ENCODE measurements around the gene MECP2.

The MECP2 gene

GRCh38 chrX:154019633-154020528 is 77.6 kb downstream of the MECP2 start, which contains the start of gene IRAK1:
Gene IRAK1, minus strand, starts transcription at chrX:154019902. Its CDS starts 90 bp downstream, at chrX:154019812.
- Histone ChIP-seq H3K36me3 (ENCODE audit: control insufficient read depth in 1 of 2, insufficient read depth in 2 of 2, low read length in 2 of 2) (peaks cover 0 to 19% of the 10 kb centered on the region in 2 donors), H3K27me3 (ENCODE audit: low read depth, low read length) (no peaks in the 10 kb centered on the region), H3K27ac (ENCODE audit: low read length) (peak within 1 kb of the TSS; percentile 63)

GRCh38 chrX:154019061-154019621 is 78.4 kb downstream of the MECP2 start:
- Histone ChIP-seq H3K27me3 (ENCODE audit: low read depth, low read length) (no peaks in the 10 kb centered on the region), H3K4me3 (ENCODE audit: low read depth in 1 of 2, low read length in 2 of 2) (peak overlapping the region; percentile 54 to 68), H3K9me3 (ENCODE audit: control insufficient read depth in 1 of 2, low read length in 2 of 2) (no peaks in the 10 kb centered on the region), H3K36me3 (ENCODE audit: control insufficient read depth in 1 of 2, insufficient read depth in 2 of 2, low read length in 2 of 2) (peaks cover 0 to 19% of the 10 kb centered on the region in 2 donors), H3K4me1 (ENCODE audit: control insufficient read depth in 1 of 2, insufficient read depth in 2 of 2, low read length in 2 of 2) (peaks cover 0 to 31% of the 10 kb centered on the region in 2 donors), H3K27ac (ENCODE audit: low read length) (peak overlapping the region; percentile 39)

More at GRCh38 chrX:154019633-154020528, 77.6 kb downstream of the MECP2 start, which contains the start of gene IRAK1:
- Histone ChIP-seq H3K4me1 (ENCODE audit: control insufficient read depth in 1 of 2, insufficient read depth in 2 of 2, low read length in 2 of 2) (peaks cover 0 to 31% of the 10 kb centered on the region in 2 donors), H3K4me3 (ENCODE audit: low read depth in 1 of 2, low read length in 2 of 2) (peak within 1 kb of the TSS; percentile 54 to 68), H3K9me3 (ENCODE audit: control insufficient read depth in 1 of 2, low read length in 2 of 2) (no peaks in the 10 kb centered on the region)

- H3K27ac ChIP-seq (ENCODE audit: low read length), result peak overlapping the region; percentile 39
- H3K27me3 ChIP-seq (ENCODE audit: low read depth, low read length), result no peaks in the 10 kb centered on the region
- no peaks in the 10 kb centered on the region for H3K9me3 ChIP-seq (ENCODE audit: control insufficient read depth in 1 of 2, low read length in 2 of 2)
- peak overlapping the region; percentile 54 to 68 for H3K4me3 ChIP-seq (ENCODE audit: low read depth in 1 of 2, low read length in 2 of 2)
- peaks cover 0 to 36% of the 10 kb centered on the region in 2 donors for H3K4me1 ChIP-seq (ENCODE audit: control insufficient read depth in 1 of 2, insufficient read depth in 2 of 2, low read length in 2 of 2)
- H3K36me3 ChIP-seq (ENCODE audit: control insufficient read depth in 1 of 2, insufficient read depth in 2 of 2, low read length in 2 of 2), result peaks cover 0 to 19% of the 10 kb centered on the region in 2 donors
These were observed 78.9 kb downstream of the MECP2 start for GRCh38 chrX:154018518-154019060.

- H3K4me3 ChIP-seq (ENCODE audit: low read depth in 1 of 2, low read length in 2 of 2), result no peak overlapping the region
These were observed 79.6 kb downstream of the MECP2 start for GRCh38 chrX:154017766-154018517.

GRCh38 chrX:154016366-154017076 is 81.0 kb downstream of the MECP2 start:
- Histone ChIP-seq H3K4me3 (ENCODE audit: low read depth in 1 of 2, low read length in 2 of 2) (no peak overlapping the region), H3K27me3 (ENCODE audit: low read depth, low read length) (no peaks in the 10 kb centered on the region), H3K9me3 (ENCODE audit: control insufficient read depth in 1 of 2, low read length in 2 of 2) (no peaks in the 10 kb centered on the region), H3K27ac (ENCODE audit: low read length) (no peak overlapping the region), H3K4me1 (ENCODE audit: control insufficient read depth in 1 of 2, insufficient read depth in 2 of 2, low read length in 2 of 2) (peaks cover 0 to 29% of the 10 kb centered on the region in 2 donors), H3K36me3 (ENCODE audit: control insufficient read depth in 1 of 2, insufficient read depth in 2 of 2, low read length in 2 of 2) (peaks cover 0 to 19% of the 10 kb centered on the region in 2 donors)

More at GRCh38 chrX:154017766-154018517, 79.6 kb downstream of the MECP2 start:
- no peak overlapping the region for H3K27ac ChIP-seq (ENCODE audit: low read length)
- H3K4me1 ChIP-seq (ENCODE audit: control insufficient read depth in 1 of 2, insufficient read depth in 2 of 2, low read length in 2 of 2), result peaks cover 0 to 39% of the 10 kb centered on the region in 2 donors
- H3K27me3 ChIP-seq (ENCODE audit: low read depth, low read length), result no peaks in the 10 kb centered on the region
- H3K9me3 ChIP-seq (ENCODE audit: control insufficient read depth in 1 of 2, low read length in 2 of 2), result no peaks in the 10 kb centered on the region
- peaks cover 0 to 19% of the 10 kb centered on the region in 2 donors for H3K36me3 ChIP-seq (ENCODE audit: control insufficient read depth in 1 of 2, insufficient read depth in 2 of 2, low read length in 2 of 2)

- H3K4me1 ChIP-seq (ENCODE audit: control insufficient read depth in 1 of 2, insufficient read depth in 2 of 2, low read length in 2 of 2), result peaks cover 0 to 21% of the 10 kb centered on the region in 2 donors
These were observed 81.8 kb downstream of the MECP2 start for GRCh38 chrX:154015581-154016264.

GRCh38 chrX:154014429-154015380 is 82.8 kb downstream of the MECP2 start:
- H3K4me1 ChIP-seq (ENCODE audit: control insufficient read depth in 1 of 2, insufficient read depth in 2 of 2, low read length in 2 of 2), result peaks cover 0 to 19% of the 10 kb centered on the region in 2 donors
- H3K36me3 ChIP-seq (ENCODE audit: control insufficient read depth in 1 of 2, insufficient read depth in 2 of 2, low read length in 2 of 2), result peaks cover 0 to 19% of the 10 kb centered on the region in 2 donors
- no peaks in the 10 kb centered on the region for H3K27me3 ChIP-seq (ENCODE audit: low read depth, low read length)
- no peak overlapping the region for H3K4me3 ChIP-seq (ENCODE audit: low read depth in 1 of 2, low read length in 2 of 2)
- no peak overlapping the region for H3K27ac ChIP-seq (ENCODE audit: low read length)
- H3K9me3 ChIP-seq (ENCODE audit: control insufficient read depth in 1 of 2, low read length in 2 of 2), result no peaks in the 10 kb centered on the region

More at GRCh38 chrX:154015581-154016264, 81.8 kb downstream of the MECP2 start:
- H3K9me3 ChIP-seq (ENCODE audit: control insufficient read depth in 1 of 2, low read length in 2 of 2), result no peaks in the 10 kb centered on the region
- no peak overlapping the region for H3K4me3 ChIP-seq (ENCODE audit: low read depth in 1 of 2, low read length in 2 of 2)
- no peaks in the 10 kb centered on the region for H3K27me3 ChIP-seq (ENCODE audit: low read depth, low read length)
- H3K36me3 ChIP-seq (ENCODE audit: control insufficient read depth in 1 of 2, insufficient read depth in 2 of 2, low read length in 2 of 2), result peaks cover 0 to 19% of the 10 kb centered on the region in 2 donors
- no peak overlapping the region for H3K27ac ChIP-seq (ENCODE audit: low read length)

GRCh38 chrX:154013614-154014360 is 83.7 kb downstream of the MECP2 start:
- Histone ChIP-seq H3K27ac (ENCODE audit: low read length) (no peak overlapping the region), H3K4me1 (ENCODE audit: control insufficient read depth in 1 of 2, insufficient read depth in 2 of 2, low read length in 2 of 2) (peaks cover 0 to 18% of the 10 kb centered on the region in 2 donors), H3K27me3 (ENCODE audit: low read depth, low read length) (no peaks in the 10 kb centered on the region), H3K4me3 (ENCODE audit: low read depth in 1 of 2, low read length in 2 of 2) (no peak overlapping the region), H3K9me3 (ENCODE audit: control insufficient read depth in 1 of 2, low read length in 2 of 2) (no peaks in the 10 kb centered on the region), H3K36me3 (ENCODE audit: control insufficient read depth in 1 of 2, insufficient read depth in 2 of 2, low read length in 2 of 2) (peaks cover 0 to 19% of the 10 kb centered on the region in 2 donors)

GRCh38 chrX:154013001-154013421 is 84.5 kb downstream of the MECP2 start:
- H3K36me3 ChIP-seq (ENCODE audit: control insufficient read depth in 1 of 2, insufficient read depth in 2 of 2, low read length in 2 of 2), result peaks cover 0 to 19% of the 10 kb centered on the region in 2 donors
- H3K27me3 ChIP-seq (ENCODE audit: low read depth, low read length), result no peaks in the 10 kb centered on the region
- H3K4me3 ChIP-seq (ENCODE audit: low read depth in 1 of 2, low read length in 2 of 2), result no peak overlapping the region
- H3K27ac ChIP-seq (ENCODE audit: low read length), result no peak overlapping the region
- H3K9me3 ChIP-seq (ENCODE audit: control insufficient read depth in 1 of 2, low read length in 2 of 2), result no peaks in the 10 kb centered on the region
- H3K4me1 ChIP-seq (ENCODE audit: control insufficient read depth in 1 of 2, insufficient read depth in 2 of 2, low read length in 2 of 2), result peaks cover 0 to 12% of the 10 kb centered on the region in 2 donors

Measured in muscle layer of duodenum (tissue), 2 donors.